ENCODE results near the gene NDOR1.

Gene NDOR1

DNA sequence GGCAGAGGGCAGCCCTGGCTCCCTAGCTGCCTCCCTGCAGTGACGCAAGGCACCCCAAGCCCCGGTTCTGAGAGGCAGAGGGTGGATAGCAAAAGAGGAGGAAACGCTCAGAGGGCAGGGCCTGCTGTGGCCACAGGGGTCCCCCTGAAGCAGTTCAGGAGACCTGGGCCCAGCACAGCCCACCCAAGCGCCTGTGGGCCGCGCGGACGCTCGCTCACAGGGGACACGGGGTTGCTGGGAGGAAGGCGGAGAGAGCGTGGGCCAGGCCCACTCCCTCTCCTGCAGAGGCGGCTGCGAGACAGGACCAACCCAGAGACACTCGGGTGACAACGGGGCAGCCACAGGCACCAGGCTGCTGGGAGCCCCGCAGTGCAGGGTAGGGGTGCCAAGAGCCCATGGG is 25.7 kb upstream of the NDOR1 start:
- H3K27me3 ChIP-seq (ENCODE audit: control insufficient read depth in 3 of 3, insufficient read depth in 3 of 3, low read depth in 1 of 3, low read length in 3 of 3) = peaks cover 0 to 4% (median 0%) of the 10 kb centered on the region in 3 experiments
- peaks cover 8% of the 10 kb centered on the region for H3K79me1 ChIP-seq (ENCODE audit: low read depth, low read length)
- no peak overlapping the region for H2AFZ ChIP-seq (ENCODE audit: low read length)
- no peak overlapping the region for H3K18ac ChIP-seq (ENCODE audit: low read length)
- H2BK120ac ChIP-seq (ENCODE audit: low read depth, low read length) = no peak overlapping the region
- H3K4me2 ChIP-seq (ENCODE audit: insufficient read depth, low read length, poor library complexity, severe bottlenecking) = no peak overlapping the region
- H4K8ac ChIP-seq (ENCODE audit: low read depth, low read length) = no peak overlapping the region
- H3K23ac ChIP-seq (ENCODE audit: low read depth, low read length, poor library complexity) = no peak overlapping the region
- H2AK5ac ChIP-seq (ENCODE audit: low read depth, low read length) = no peak overlapping the region
- no peak overlapping the region for H2BK15ac ChIP-seq (ENCODE audit: low read length)
- H3K36me3 ChIP-seq (replicated peaks in 1 of 2; ENCODE audit: control insufficient read depth in 2 of 2, insufficient read depth in 2 of 2, low read length in 2 of 2) = peaks cover 29 to 61% of the 10 kb centered on the region in 2 donors
- H2BK5ac ChIP-seq (ENCODE audit: low read length) = no peak overlapping the region
- WGBS, 2 donors (ENCODE audit: extremely low coverage in 2 of 2, insufficient read length in 2 of 2, insufficient replicate concordance in 1 of 2) = no CpG with 5 or more reads among the region's 17 CpGs
- no peak overlapping the region for H3K27ac ChIP-seq (replicated peaks; ENCODE audit: low read length)
- H3K14ac ChIP-seq (ENCODE audit: low read length) = no peak overlapping the region
- no peak overlapping the region for H3K9ac ChIP-seq (ENCODE audit: low read depth, low read length, poor library complexity)
- no peak overlapping the region for H3K4me3 ChIP-seq (ENCODE audit: low read length in 2 of 2)
- H3K4me1 ChIP-seq (ENCODE audit: control insufficient read depth in 2 of 2, insufficient read depth in 1 of 2, low read depth in 1 of 2, low read length in 2 of 2) = peaks cover 0 to 5% of the 10 kb centered on the region in 2 donors
- H3K9me3 ChIP-seq (replicated peaks in 1 of 2; ENCODE audit: control insufficient read depth in 2 of 2, insufficient read depth in 1 of 2, low read depth in 1 of 2, low read length in 2 of 2) = no peaks in the 10 kb centered on the region
- H3K4ac ChIP-seq (ENCODE audit: low read length) = no peak overlapping the region
- H4K91ac ChIP-seq (ENCODE audit: low read depth, low read length, poor library complexity) = no peak overlapping the region
- DNase-seq (ENCODE audit: low spot score) = no peak
- no peak overlapping the region for H2BK12ac ChIP-seq (ENCODE audit: low read length)

DNA sequence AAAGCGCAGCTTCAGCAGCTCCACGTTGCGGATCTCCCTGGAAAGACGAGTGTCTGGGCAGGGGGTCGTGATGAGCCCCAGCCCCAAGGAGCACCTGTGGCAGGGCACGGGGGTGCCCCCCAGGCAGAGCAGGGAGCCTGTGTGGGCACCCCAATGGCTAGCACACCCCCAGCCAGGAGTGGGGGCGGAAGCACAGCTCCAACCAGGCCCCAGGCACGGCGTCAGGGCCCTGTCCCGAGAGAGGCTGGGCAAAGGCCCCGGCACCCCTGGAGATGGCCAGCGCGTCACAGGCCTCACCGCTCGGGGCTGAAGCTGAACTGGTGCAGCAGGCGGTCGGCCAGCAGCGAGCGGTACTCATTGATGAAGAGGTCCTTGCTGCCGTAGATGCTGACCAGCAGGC is 25.0 kb upstream of the NDOR1 start:
- no peaks in the 10 kb centered on the region for H3K9me3 ChIP-seq (replicated peaks in 1 of 2; ENCODE audit: control insufficient read depth in 2 of 2, insufficient read depth in 1 of 2, low read depth in 1 of 2, low read length in 2 of 2)
- H3K18ac ChIP-seq (ENCODE audit: low read length) = no peak overlapping the region
- no peak overlapping the region for H3K4ac ChIP-seq (ENCODE audit: low read length)
- H4K8ac ChIP-seq (ENCODE audit: low read depth, low read length) = no peak overlapping the region
- no peak overlapping the region for H2BK15ac ChIP-seq (ENCODE audit: low read length)
- no peak overlapping the region for H2AFZ ChIP-seq (ENCODE audit: low read length)
- H2BK120ac ChIP-seq (ENCODE audit: low read depth, low read length) = no peak overlapping the region
- DNase-seq (ENCODE audit: low spot score) = no peak
- H3K79me1 ChIP-seq (ENCODE audit: low read depth, low read length) = peaks cover 7% of the 10 kb centered on the region
- no peak overlapping the region for H3K27ac ChIP-seq (replicated peaks; ENCODE audit: low read length)
- H3K4me2 ChIP-seq (ENCODE audit: insufficient read depth, low read length, poor library complexity, severe bottlenecking) = no peak overlapping the region
- peaks cover 29 to 69% of the 10 kb centered on the region in 2 donors for H3K36me3 ChIP-seq (replicated peaks in 1 of 2; ENCODE audit: control insufficient read depth in 2 of 2, insufficient read depth in 2 of 2, low read length in 2 of 2)
- H2BK5ac ChIP-seq (ENCODE audit: low read length) = no peak overlapping the region
- no peaks in the 10 kb centered on the region for H3K4me1 ChIP-seq (ENCODE audit: control insufficient read depth in 2 of 2, insufficient read depth in 1 of 2, low read depth in 1 of 2, low read length in 2 of 2)
- no peak overlapping the region for H4K91ac ChIP-seq (ENCODE audit: low read depth, low read length, poor library complexity)
- peak overlapping the region; percentile 65 for H3K23ac ChIP-seq (ENCODE audit: low read depth, low read length, poor library complexity)
- H2AK5ac ChIP-seq (ENCODE audit: low read depth, low read length) = no peak overlapping the region
- no CpG with 5 or more reads among the region's 20 CpGs for WGBS, 2 donors (ENCODE audit: extremely low coverage in 2 of 2, insufficient read length in 2 of 2, insufficient replicate concordance in 1 of 2)
- no peak overlapping the region for H3K4me3 ChIP-seq (ENCODE audit: low read length in 2 of 2)
- no peak overlapping the region for H2BK12ac ChIP-seq (ENCODE audit: low read length)
- no peak overlapping the region for H3K9ac ChIP-seq (ENCODE audit: low read depth, low read length, poor library complexity)
- no peak overlapping the region for H3K14ac ChIP-seq (ENCODE audit: low read length)
- peaks cover 0 to 1% (median 0%) of the 10 kb centered on the region in 3 experiments for H3K27me3 ChIP-seq (ENCODE audit: control insufficient read depth in 3 of 3, insufficient read depth in 3 of 3, low read depth in 1 of 3, low read length in 3 of 3)

DNA sequence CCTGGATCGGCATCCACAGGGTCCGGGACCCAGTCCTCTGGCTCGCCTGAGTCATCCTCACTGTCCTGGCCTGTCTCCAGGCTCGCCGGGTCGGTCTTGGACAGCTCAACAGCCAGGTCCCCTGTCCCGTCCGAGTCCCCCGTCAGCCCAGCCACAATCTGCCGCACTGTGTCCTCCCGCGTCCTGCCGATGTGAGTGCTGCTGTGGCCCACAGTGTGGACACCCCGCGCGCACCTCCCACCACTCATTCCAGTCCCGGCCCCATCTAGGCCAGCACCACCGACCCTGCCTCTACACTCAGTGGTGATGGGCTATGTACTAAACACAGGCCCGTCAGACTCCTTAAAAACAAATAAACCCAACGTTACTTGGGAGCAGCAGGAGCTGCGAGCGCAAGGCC is 23.8 kb upstream of the NDOR1 start:
- H2BK120ac ChIP-seq (ENCODE audit: low read depth, low read length) = no peak overlapping the region
- no peak overlapping the region for H3K14ac ChIP-seq (ENCODE audit: low read length)
- peaks cover 13% of the 10 kb centered on the region for H3K79me1 ChIP-seq (ENCODE audit: low read depth, low read length)
- peak overlapping the region; percentile 65 for H4K8ac ChIP-seq (ENCODE audit: low read depth, low read length)
- H3K18ac ChIP-seq (ENCODE audit: low read length) = no peak overlapping the region
- H2AFZ ChIP-seq (ENCODE audit: low read length) = no peak overlapping the region
- peaks cover 32 to 76% of the 10 kb centered on the region in 2 donors for H3K36me3 ChIP-seq (replicated peaks in 1 of 2; ENCODE audit: control insufficient read depth in 2 of 2, insufficient read depth in 2 of 2, low read length in 2 of 2)
- no peak overlapping the region for H3K4me3 ChIP-seq (ENCODE audit: low read length in 2 of 2)
- no peak overlapping the region for H3K27ac ChIP-seq (replicated peaks; ENCODE audit: low read length)
- no peak overlapping the region for H3K4me2 ChIP-seq (ENCODE audit: insufficient read depth, low read length, poor library complexity, severe bottlenecking)
- no peak overlapping the region for H4K91ac ChIP-seq (ENCODE audit: low read depth, low read length, poor library complexity)
- H2BK15ac ChIP-seq (ENCODE audit: low read length) = no peak overlapping the region
- H3K4me1 ChIP-seq (ENCODE audit: control insufficient read depth in 2 of 2, insufficient read depth in 1 of 2, low read depth in 1 of 2, low read length in 2 of 2) = no peaks in the 10 kb centered on the region
- WGBS, 2 donors (ENCODE audit: extremely low coverage in 2 of 2, insufficient read length in 2 of 2, insufficient replicate concordance in 1 of 2) = no CpG with 5 or more reads among the region's 22 CpGs
- H2AK5ac ChIP-seq (ENCODE audit: low read depth, low read length) = no peak overlapping the region
- no peaks in the 10 kb centered on the region for H3K27me3 ChIP-seq (ENCODE audit: control insufficient read depth in 3 of 3, insufficient read depth in 3 of 3, low read depth in 1 of 3, low read length in 3 of 3)
- H3K9me3 ChIP-seq (replicated peaks in 1 of 2; ENCODE audit: control insufficient read depth in 2 of 2, insufficient read depth in 1 of 2, low read depth in 1 of 2, low read length in 2 of 2) = no peaks in the 10 kb centered on the region
- peak overlapping the region; percentile 65 for H3K23ac ChIP-seq (ENCODE audit: low read depth, low read length, poor library complexity)
- DNase-seq (ENCODE audit: low spot score) = no peak
- H2BK12ac ChIP-seq (ENCODE audit: low read length) = no peak overlapping the region
- H2BK5ac ChIP-seq (ENCODE audit: low read length) = peak overlapping the region; percentile 87
- no peak overlapping the region for H3K4ac ChIP-seq (ENCODE audit: low read length)
- peak overlapping the region; percentile 70 for H3K9ac ChIP-seq (ENCODE audit: low read depth, low read length, poor library complexity)

DNA sequence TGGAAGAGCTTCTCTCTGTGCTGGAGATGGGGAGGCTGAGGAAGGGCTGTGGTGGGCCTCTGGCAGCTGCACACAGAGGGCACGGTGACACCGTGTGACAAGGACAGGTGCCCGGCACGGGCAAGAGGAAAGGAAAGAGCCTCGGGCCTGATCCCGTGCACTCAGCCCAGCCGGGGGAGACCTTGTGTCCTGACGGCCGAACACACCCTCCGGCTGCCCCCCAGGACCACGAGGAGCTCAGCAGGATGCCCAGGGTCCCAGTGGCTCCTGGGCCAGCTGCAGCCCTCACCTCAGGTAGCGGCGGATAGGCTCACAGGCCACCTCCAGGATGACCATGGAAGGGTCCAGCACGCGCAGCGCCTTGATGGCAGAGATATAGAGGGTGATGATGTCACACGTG is 22.7 kb upstream of the NDOR1 start:
- Histone ChIP-seq H2BK15ac (ENCODE audit: low read length) (no peak overlapping the region), H3K4ac (ENCODE audit: low read length) (no peak overlapping the region), H3K9me3 (replicated peaks in 1 of 2; ENCODE audit: control insufficient read depth in 2 of 2, insufficient read depth in 1 of 2, low read depth in 1 of 2, low read length in 2 of 2) (no peaks in the 10 kb centered on the region), H3K4me3 (ENCODE audit: low read length in 2 of 2) (peak overlapping the region in 1 of 2 donors; percentile 53), H2BK120ac (ENCODE audit: low read depth, low read length) (no peak overlapping the region), H3K79me1 (ENCODE audit: low read depth, low read length) (peaks cover 19% of the 10 kb centered on the region), H3K23ac (ENCODE audit: low read depth, low read length, poor library complexity) (no peak overlapping the region), H2BK5ac (ENCODE audit: low read length) (no peak overlapping the region), H2BK12ac (ENCODE audit: low read length) (no peak overlapping the region), H3K18ac (ENCODE audit: low read length) (no peak overlapping the region), H3K36me3 (replicated peaks in 1 of 2; ENCODE audit: control insufficient read depth in 2 of 2, insufficient read depth in 2 of 2, low read length in 2 of 2) (peaks cover 34 to 79% of the 10 kb centered on the region in 2 donors), H3K27me3 (ENCODE audit: control insufficient read depth in 3 of 3, insufficient read depth in 3 of 3, low read depth in 1 of 3, low read length in 3 of 3) (no peaks in the 10 kb centered on the region), H4K91ac (ENCODE audit: low read depth, low read length, poor library complexity) (no peak overlapping the region), H3K4me2 (ENCODE audit: insufficient read depth, low read length, poor library complexity, severe bottlenecking) (no peak overlapping the region), H3K4me1 (ENCODE audit: control insufficient read depth in 2 of 2, insufficient read depth in 1 of 2, low read depth in 1 of 2, low read length in 2 of 2) (peaks cover 6% of the 10 kb centered on the region in 2 donors), H2AFZ (ENCODE audit: low read length) (no peak overlapping the region), H2AK5ac (ENCODE audit: low read depth, low read length) (no peak overlapping the region), H3K9ac (ENCODE audit: low read depth, low read length, poor library complexity) (no peak overlapping the region), H4K8ac (ENCODE audit: low read depth, low read length) (no peak overlapping the region), H3K14ac (ENCODE audit: low read length) (no peak overlapping the region), H3K27ac (replicated peaks; ENCODE audit: low read length) (no peak overlapping the region)
- DNase-seq (ENCODE audit: low spot score) = no peak
- no CpG with 5 or more reads among the region's 17 CpGs for WGBS, 2 donors (ENCODE audit: extremely low coverage in 2 of 2, insufficient read length in 2 of 2, insufficient replicate concordance in 1 of 2)

Measured in neuronal stem cell (in vitro differentiated cells).